Loucy (cell line): Measurements from ENCODE around the gene TAS2R43.

ENCODE experiments used
- EZH2phosphoT487 ChIP-seq: fragments of 200-600 bp; IDR thresholded peaks from 2 replicates; pipeline ENCODE4 v1.6.1; 2018; ENCODE audit warnings: antibody characterized with exemption, mild to moderate bottlenecking, moderate library complexity, borderline replicate concordance
- TF ChIP-seq, protein P1 (sequence below): fragments of 200-600 bp; sonication (generic); conservative IDR thresholded peaks from 2 replicates; pipeline ENCODE4 v1.5.1; 2014; ENCODE audit warnings: mild to moderate bottlenecking, antibody characterized with exemption, low read length

DNA sequence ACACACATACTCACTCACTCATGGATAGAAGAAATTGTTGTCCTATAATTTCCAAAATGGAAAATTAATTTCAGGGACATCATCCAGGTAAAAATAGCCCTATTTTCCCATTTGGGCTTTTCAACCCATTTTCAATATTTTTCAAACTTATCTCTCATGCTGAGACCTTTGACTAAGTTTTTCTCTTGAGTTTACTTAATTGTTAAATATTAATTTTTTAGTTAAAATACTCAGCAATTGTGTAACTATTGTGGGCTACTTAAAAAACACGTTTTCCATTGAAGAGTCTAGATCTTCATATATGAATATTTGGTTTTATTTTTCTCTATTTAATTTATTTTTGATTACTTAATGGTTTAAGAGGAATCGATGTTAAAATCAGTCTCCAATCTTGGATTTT lies 14.2 kb upstream of the TAS2R43 start:
- TF ChIP-seq, protein P1, sequence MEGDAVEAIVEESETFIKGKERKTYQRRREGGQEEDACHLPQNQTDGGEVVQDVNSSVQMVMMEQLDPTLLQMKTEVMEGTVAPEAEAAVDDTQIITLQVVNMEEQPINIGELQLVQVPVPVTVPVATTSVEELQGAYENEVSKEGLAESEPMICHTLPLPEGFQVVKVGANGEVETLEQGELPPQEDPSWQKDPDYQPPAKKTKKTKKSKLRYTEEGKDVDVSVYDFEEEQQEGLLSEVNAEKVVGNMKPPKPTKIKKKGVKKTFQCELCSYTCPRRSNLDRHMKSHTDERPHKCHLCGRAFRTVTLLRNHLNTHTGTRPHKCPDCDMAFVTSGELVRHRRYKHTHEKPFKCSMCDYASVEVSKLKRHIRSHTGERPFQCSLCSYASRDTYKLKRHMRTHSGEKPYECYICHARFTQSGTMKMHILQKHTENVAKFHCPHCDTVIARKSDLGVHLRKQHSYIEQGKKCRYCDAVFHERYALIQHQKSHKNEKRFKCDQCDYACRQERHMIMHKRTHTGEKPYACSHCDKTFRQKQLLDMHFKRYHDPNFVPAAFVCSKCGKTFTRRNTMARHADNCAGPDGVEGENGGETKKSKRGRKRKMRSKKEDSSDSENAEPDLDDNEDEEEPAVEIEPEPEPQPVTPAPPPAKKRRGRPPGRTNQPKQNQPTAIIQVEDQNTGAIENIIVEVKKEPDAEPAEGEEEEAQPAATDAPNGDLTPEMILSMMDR, result no peak
- no peak for TF ChIP-seq EZH2phosphoT487
